CD4-positive, alpha-beta T cell treated with Interleukin-15 for 4 hours (primary cell): ENCODE results near the gene CACNA1C.

ENCODE experiments used
- DNase-seq: peaks from one replicate; pipeline ENCODE4 v3.0.0-alpha.2; 2020; ENCODE audit warnings: low spot score

CACNA1C gene

DNA sequence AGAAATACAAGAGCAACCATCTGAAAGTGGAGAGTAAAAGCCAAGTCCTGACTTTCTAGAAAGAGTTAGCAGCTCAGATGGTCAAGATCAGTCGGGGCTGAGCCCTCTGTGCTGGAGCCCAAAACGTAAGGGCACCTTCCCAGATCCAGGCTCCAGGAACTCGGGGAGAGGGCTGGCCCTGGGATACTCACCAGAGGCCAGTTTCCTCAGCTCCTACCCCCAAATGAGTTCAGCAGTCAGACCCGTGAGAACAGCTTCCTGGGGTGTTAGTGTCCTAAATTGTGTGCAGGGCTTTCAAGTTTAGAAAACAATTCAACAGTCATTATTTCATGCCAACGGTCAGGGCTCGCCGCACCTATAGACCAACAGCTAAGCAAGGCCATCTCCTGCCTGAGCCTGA, 594.4 kb downstream of the CACNA1C start:
- no peak for DNase-seq

DNA sequence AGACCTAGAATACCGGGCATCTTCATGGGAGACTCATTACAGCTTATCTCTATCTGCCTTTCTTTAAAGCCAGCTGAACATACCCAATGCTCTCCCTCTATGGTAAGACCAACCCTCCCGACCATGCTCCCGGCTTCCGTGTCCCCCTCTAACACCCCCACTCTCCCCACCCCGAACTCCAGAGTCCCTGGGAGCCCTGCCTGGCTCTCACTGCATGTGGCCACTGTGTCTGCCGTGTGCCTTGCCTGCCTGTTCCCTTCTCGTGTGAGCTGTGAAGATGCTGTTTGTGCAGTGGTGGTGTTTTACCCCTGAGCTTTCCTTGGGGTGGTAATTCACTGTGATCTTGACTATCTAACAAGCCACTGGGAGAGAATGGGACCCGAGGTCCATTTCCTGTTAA, 595.6 kb downstream of the CACNA1C start:
- DNase-seq, result no peak

DNA sequence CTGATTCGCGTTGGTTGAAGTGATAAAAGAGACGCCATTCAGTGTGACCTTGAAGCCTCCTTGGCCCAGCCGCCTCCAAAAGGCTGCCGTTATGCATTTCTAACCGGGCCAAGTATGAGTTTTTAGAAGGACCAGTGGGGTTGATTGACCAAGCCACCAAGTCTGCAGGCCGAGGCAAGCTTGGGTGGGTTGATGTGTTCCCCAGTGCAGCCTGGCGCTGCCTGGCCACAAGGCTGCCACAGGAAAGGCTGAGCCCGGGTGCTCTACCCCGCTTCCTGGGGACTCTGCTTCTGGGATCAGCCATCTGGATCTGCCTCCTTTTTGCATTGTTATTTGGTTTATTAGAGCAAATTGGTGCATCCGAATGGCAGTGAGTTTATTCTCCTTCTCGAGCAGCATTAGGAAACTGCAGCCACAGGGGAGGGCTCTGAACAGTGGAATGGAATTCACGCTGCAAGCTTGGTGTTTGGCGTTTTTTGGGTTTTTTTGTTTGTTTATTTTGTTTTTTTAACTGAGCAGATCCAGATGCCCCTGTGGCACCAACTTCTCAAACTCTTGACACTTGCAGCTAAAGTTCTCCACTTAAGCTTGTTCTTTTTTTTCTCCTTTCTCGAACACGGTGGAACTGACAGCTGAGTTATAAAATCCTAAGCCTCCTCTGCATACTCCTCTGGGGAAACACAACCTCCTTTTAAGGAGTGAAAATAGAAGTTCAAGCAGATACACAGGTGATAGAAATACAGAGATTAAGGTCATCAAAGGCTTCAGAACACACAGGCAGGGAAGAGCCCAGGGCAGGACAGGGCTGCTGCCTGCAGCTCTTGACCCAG, 596.6 kb downstream of the CACNA1C start:
- no peak for DNase-seq

DNA sequence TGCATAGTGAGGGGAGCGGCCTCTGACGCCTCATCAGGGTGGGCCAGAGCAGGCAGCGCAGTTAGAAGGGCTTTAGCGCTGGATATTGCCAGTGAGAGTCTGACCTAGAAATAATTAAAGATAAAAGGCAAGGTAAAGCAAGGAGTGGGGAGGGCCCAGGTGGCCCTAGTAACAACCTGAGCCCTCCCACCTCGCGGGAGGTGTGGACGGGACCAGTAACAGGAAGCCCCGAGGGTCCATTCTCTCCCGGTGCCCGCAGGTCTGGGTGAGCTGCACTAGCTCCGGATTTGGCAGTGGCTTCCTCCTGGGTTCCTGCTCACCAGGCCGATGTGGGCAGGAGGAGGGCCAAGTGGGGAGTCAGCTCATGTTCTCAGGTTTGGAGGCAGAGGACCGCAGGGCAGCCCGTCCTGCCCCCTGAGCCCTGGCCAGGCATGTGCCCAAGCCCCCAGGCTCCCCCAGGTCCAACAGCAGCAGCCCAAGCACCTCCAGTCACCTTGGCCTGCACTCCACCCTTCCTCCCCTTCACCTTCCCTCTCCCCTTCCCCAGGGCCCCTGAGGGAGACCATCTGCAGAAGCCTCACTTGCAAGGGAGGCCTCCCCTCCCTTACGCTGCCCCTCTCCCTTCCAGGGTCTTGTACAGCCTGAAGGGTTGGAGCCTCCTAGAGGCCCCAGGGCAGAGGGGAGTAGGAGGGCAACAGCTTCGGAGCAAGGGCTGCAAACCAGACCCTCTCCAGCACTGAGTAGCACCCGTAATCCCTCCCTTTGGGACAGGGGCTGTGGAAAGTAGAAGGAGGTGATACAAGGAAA, 597.7 kb downstream of the CACNA1C start:
- DNase-seq, result no peak

DNA sequence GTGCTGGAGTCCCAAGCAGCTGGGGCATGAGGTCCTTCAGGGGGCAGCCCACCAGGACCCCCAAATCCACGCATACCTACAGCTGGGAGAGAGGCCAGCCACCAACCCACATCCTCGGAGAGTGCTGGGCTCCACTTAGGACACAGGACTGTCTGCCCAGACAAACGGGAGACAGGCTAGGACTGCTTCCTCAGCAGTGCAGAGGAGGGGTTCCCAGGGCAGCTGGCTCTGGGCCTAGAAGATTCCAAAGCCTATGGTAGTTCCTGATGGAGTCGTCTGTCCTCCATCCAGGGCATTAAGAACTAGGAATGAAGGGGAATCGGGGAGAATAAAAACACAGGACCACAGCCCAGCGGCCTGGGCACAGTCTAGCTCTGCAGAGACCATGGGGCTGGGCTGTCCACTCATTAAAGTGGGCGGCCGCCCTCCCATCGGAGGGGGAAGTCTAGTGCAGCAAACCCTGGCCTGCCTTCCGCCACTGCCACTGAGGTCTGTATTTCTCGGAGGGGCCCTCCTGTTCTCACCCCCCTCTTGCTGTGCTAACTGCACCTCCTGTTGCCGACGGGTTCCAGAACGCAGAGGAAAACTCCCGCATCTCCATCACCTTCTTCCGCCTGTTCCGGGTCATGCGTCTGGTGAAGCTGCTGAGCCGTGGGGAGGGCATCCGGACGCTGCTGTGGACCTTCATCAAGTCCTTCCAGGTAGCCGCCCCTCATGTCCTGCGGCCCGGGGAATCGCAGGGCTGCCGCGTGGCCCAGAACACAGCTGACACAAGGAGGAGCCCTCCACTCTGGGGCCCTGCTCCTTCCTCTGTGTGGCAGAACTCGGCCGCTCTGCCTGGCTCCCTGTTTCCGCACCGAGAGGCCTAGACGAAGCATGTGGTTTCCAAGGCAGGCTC, 598.5 kb downstream of the CACNA1C start:
- no peak for DNase-seq

DNA sequence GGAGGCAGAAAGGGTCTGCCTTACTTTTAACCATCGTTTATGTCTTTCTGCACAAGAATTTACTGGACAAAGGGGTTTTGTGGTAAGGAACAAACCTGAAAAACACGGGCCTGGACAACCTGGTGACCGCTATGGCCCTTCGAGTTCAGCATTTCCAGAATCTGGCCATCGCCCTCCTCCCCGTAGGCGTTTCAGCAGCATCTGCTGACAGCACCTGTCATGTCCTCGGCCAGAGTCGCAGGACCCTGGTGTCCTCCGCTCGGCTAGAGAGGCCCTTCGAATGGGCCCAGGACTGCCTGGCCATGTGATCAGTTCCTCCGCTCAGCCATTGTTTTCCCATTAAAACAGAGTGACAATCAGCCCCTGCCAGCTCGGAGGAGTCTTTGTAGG, 599.2 kb downstream of the CACNA1C start:
- DNase-seq, result no peak

DNA sequence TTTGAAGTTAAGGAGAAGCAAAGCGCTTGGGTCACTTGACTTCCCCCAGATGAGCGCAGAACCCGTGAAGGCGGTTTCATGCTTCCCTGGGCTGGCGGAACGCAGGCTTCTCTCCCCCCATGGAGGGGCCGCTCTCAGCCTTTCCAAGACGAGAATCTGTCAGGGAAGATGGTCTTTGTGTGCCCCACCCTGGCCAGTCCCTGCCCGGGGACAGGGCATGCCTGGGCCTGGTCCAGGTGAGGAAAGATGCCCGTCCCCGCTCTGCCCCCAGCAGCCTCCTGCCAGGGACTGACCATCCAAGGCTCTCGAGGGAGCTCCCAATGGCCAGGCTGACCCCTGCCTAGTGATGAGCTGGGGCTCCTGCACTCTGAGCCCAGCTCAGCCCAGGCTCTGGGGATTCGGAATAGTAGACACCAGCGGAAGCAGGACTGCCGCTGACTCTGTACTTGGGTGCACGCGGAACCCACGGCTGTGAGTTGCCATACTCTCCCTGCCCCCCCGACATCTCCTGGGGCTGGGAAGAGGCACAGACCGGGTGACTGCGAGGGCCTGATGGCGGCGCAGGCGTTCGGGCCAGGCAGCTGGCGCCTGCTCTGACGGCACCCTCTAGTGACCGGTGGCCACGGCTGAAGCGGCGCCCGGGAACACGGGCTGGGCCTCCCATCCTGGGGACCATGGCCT, 599.8 kb downstream of the CACNA1C start:
- no peak for DNase-seq

DNA sequence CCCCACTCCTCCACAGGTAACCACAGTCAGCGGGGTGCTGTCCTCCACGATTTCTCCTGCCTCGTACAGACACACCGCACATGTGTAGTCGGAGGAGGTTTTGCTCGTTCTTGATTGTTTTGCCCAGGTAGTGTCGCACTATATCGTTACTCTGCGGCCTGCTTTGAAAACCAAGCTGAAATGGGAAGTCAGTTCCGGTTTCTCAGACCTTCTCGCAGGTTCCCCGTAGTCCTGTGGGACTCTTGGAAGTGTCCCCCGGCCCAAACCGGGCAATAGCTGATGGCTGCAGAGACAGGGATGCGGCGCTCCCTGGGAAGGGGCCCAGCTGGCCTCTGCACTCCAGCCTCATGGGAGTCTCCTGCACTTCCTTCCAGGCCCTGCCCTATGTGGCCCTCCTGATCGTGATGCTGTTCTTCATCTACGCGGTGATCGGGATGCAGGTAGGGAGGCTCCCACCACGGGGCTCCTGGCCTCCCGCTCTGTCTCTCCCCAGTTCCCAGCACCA, 600.7 kb downstream of the CACNA1C start:
- DNase-seq, result no peak

DNA sequence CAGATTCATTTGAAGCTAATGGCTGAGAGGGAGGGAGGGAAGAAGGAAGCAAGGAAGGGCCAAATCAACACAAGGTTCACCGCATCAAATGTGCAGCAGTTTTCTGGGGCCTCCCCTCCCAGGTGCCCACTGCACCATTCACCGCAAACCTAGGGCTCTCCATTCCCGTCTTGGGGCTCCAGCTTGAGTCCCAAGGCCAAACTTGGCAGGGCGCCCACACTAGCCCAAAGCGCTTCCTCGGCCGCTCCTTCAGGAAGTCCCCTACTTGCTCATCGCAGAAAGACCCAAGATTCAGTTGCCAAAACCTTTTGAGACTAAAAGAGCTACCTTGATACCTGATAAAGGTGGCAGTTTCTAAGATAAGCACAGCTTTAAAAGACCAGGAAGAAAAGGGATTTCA, 601.5 kb downstream of the CACNA1C start:
- no peak for DNase-seq

DNA sequence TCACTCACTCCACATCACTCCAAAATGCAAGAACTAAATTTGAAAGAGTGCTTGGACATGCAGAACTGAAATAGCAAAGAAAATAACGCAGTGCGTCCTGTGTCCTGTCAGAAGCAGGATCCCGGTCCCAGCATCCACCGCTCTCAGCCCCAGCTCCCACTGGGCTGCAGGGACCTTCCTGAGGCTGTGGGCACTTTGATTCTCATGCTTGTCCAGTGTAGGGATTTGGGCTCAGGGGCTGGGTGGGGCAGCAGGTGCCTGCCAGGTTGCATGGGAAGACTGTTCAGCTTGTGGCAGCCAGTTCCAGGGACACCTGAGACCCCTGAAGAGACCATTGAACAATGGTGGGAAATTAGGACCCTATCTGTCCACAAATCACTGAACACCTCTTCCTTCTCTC, 602.0 kb downstream of the CACNA1C start:
- no peak for DNase-seq

DNA sequence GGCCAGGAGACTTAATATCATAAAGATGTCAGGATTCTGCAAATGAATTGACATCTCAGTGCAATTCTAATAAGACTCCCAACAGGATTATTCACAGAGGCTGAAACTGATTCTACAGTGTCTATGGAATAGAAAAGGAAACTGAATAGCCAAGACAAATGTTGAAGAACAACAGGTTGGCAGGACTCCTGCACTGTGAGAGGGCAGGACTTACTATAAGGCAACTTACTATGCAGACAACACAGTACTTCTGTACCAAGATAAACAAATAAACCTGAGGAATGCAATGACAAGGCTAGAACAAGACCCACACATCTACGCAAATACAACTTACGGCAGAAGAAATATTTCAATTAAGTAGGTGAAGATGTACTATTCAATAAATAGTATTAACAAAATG, 609.7 kb downstream of the CACNA1C start:
- no peak for DNase-seq

DNA sequence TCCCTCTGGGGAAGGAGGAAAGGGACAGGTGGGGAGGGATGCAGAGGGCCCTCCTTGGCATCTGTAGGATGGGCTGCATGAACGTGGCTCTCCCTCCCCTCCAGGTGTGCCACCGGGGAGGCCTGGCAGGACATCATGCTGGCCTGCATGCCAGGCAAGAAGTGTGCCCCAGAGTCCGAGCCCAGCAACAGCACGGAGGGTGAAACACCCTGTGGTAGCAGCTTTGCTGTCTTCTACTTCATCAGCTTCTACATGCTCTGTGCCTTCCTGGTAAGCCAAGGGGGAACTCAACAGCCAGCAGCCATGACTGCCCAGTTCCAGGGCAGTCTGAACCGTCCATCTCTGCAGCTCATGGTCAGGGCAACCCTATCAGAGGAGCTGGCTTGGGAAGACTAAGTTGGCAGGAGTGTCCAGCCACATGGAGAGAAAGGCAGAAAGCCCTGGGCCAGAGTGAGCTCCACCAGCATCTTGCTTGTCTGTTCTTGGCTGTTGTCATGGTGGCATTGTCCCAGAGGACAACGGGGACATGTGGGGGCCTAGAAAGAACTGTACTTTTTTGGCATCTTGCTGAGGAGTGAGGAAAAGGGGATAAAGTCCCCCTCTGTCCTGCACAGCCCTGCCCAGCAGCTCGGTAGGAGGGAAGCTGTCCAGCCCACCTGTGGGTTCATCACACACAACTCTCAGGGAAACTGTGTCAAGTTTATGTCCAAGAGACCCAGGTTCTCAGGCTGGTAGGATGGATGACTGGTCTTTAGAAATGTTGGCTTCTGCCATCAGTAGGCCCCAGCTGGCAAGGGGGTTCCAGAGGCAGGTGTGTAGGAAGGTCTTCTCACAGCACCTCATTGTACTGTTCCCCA, 612.2 kb downstream of the CACNA1C start:
- DNase-seq, result no peak

DNA sequence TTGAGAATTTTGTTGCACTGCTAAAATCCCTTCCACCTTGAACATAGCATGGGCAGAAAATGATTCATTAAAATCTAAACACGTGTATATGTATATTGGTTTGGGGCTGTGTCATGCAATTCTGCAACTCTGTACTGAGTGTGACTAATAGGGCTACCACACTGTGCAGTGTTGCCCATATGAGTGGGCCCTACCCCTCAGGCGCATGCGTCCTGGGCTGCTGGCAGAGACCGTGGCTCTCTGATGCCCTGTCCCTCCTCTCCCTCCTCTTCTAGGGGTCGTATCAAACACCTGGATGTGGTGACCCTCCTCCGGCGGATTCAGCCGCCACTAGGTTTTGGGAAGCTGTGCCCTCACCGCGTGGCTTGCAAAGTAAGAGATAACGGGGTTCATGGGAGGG, 613.6 kb downstream of the CACNA1C start:
- no peak for DNase-seq

DNA sequence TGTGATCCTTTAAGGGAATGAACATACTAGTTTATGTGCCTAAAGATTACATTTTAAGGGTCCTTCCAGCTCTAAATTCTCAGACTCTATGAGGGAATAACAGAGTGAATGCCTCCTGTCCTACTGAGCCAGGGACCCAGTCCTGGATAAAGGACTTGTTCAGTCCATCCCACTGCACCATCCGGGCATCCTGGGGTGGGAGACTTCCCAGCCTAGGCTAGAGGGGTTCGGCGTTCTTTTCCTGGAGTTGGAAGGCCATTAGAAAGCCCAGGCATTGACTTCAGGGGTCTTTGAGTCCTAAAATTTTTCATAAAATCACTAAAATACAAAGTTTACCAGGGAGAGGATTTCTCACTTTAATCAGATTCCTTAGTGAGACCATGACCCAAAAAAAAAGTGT, 614.1 kb downstream of the CACNA1C start:
- no peak for DNase-seq

DNA sequence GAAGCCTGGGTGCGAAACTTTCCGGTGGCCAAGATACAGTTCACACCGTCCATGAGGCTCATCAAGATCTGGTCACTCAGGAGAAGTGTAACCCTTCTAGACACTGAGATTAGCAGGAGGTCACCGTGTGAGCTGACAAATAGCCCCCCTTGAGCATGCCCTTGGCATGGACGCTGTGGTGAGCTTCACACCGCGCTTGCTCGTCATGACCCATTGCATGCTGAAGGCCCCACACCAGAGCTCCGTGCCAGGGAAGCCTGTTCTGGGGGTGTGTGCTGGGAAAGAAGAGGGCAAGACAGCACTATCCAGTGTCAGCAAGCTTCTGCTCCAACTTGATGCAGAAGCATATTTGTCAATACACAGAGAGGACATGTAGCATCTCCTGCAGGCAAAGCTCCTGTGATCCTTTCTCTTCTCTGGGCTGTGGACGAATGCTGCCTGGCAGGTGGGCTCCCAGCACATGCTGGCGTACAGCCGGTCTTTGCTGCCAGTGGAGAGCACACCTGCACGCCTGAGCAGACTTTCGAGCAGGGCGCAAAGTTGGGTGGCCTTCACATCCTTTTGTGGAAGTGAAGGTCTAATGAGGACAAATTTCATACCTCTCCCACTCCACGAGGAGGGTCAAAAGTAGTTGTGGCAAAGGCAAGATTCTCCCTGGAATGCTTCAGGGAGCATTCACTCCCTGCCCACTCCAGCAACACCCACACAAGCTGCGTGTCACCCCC, 615.1 kb downstream of the CACNA1C start:
- DNase-seq, result no peak

DNA sequence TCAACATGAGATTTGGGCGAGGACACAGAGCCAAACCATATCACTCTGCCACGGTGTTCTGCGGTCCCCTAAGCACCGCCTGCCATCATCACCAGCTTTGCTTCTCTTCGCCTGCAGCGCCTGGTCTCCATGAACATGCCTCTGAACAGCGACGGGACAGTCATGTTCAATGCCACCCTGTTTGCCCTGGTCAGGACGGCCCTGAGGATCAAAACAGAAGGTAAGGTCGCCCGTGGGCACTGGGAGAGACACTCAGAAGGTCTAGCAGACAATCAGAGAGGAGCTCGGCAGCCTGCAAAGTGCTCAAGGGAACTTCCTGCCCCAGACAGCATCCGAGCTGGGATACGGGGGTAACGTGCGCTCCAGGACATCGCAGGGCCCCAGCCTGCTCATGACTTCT, 616.0 kb downstream of the CACNA1C start:
- DNase-seq, result no peak

DNA sequence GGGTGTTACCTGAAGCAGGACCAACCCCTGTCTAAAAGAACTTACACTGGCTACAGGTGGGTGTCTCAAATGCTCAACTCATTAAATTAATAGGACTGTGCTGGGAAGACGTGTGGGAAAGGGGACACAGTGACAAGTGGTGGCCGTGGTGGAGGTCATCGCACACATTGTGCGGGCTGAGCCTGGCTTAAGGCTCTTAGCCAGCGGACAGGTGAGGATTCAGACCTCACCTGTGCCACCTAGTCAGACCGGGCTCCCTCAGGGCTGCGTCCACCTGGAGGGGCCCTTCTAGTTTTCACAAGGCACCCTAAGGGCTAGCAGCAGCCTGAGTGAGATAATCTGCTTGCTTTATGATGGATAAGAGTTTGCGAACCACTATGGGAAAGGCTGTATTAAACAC, 616.8 kb downstream of the CACNA1C start:
- DNase-seq, result no peak

DNA sequence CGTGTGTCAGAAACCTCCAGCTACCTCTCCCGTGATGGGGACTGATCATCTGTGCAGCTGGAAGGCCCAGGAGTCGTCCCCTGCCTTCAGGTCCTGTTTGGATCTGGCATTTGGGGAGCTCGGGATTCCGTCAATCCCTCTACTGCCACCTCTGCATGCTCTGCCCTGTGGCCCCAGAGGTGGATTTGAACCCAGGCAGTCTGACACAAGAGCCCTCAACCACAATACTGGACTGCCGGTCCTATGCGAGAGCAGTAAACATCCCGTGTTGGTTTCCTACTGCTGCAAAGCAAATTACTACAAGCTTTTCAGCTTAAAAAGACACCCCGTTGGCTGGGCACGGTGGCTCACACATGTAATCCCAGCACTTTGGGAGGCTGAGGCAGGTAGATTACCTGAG, 620.1 kb downstream of the CACNA1C start:
- DNase-seq, result no peak

DNA sequence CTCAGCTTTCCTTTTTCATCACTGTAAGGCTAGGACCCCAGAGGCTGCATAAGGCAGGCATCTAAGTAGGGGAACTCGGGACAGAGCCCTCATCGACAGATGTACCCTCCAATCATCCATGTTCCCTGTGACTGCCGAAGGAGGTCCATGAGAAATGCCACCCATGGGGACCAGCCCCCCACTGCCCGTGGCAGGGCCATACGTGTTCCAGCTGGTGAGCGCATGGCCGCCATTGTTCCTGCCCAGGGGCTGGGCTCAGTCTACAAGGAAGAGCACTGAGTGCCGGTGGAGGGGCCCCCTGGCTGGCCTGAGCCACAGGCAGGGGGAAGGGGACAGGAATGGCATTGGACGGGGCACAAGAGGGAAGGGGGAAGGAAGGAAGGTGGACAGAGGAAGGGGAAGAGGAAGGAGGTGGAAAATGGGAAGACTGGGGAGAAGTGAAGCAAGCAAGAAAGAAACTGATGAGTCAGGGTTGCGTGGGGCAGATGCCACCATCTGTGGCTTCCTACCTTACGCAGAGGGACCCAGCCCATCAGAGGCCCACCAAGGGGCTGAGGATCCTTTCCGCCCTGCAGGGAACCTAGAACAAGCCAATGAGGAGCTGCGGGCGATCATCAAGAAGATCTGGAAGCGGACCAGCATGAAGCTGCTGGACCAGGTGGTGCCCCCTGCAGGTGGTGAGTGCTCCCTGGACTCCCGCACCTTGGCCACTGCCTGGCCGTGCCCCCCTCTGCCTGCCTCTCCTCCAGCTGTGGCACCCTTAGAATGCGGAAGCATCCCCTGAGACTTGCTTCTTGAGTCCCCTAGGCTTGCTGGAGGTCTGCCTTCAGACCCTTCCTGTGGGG, 621.4 kb downstream of the CACNA1C start:
- DNase-seq, result no peak
